Measurements from ENCODE around the gene SOBP. TPM values are rescaled to one million over a fixed set of nuclear protein-coding genes. Genes with fewer than 3 reads are reported as not detected.

Gene SOBP
- total and polyA plus RNA-seq, 2 donors (not counting 1 experiment from before 2014, with no cell fraction given), result 2.7 to 6.3 TPM

GRCh38 chr6:107543567-107543966 lies 53.6 kb downstream of the SOBP start:
- no peaks in the 10 kb centered on the region for H3K4me1 ChIP-seq (ENCODE audit: control insufficient read depth, extremely low read depth, insufficient read depth, low read length)
- H3K9me3 ChIP-seq (ENCODE audit: control insufficient read depth, insufficient read depth, low read depth, low read length), result no peaks in the 10 kb centered on the region
- H4K20me1 ChIP-seq (ENCODE audit: control insufficient read depth, extremely low read depth, insufficient read depth, low read length), result no peaks in the 10 kb centered on the region
- H2AFZ ChIP-seq (ENCODE audit: low read length), result no peak overlapping the region
- no peak overlapping the region for H3K4me3 ChIP-seq (replicated peaks in 1 of 4; ENCODE audit: control extremely low read depth in 1 of 4, insufficient read depth in 1 of 4, low read depth in 3 of 4, low read length in 4 of 4)
- H3K27me3 ChIP-seq (ENCODE audit: control insufficient read depth, insufficient read depth, low read length), result no peaks in the 10 kb centered on the region
- no peak overlapping the region for H3K27ac ChIP-seq (ENCODE audit: insufficient read depth, low read length)
- DNase-seq (ENCODE audit: low read depth in 2 of 2), result no peak
- TF ChIP-seq EZH2 (IDR thresholded peaks at IDR 0.05; ENCODE audit: low read length, missing control alignments), result no peak
- TF ChIP-seq, protein P1, sequence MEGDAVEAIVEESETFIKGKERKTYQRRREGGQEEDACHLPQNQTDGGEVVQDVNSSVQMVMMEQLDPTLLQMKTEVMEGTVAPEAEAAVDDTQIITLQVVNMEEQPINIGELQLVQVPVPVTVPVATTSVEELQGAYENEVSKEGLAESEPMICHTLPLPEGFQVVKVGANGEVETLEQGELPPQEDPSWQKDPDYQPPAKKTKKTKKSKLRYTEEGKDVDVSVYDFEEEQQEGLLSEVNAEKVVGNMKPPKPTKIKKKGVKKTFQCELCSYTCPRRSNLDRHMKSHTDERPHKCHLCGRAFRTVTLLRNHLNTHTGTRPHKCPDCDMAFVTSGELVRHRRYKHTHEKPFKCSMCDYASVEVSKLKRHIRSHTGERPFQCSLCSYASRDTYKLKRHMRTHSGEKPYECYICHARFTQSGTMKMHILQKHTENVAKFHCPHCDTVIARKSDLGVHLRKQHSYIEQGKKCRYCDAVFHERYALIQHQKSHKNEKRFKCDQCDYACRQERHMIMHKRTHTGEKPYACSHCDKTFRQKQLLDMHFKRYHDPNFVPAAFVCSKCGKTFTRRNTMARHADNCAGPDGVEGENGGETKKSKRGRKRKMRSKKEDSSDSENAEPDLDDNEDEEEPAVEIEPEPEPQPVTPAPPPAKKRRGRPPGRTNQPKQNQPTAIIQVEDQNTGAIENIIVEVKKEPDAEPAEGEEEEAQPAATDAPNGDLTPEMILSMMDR (conservative IDR thresholded peaks at IDR 0.05 in 1 of 2, IDR thresholded peaks at IDR 0.05 in 1 of 2; ENCODE audit: low read depth in 1 of 2, low read length in 2 of 2), result no peak
- H3K79me2 ChIP-seq (ENCODE audit: control insufficient read depth, insufficient read depth, low read length), result no peaks in the 10 kb centered on the region
- peaks cover 1% of the 10 kb centered on the region for H3K36me3 ChIP-seq (ENCODE audit: control insufficient read depth, insufficient read depth, low read length)
- no peak overlapping the region for H3K9ac ChIP-seq (ENCODE audit: insufficient read depth, low read length)
- H3K4me2 ChIP-seq (ENCODE audit: extremely low read depth, insufficient read depth, low read length), result no peak overlapping the region

- H4K20me1 ChIP-seq (ENCODE audit: control insufficient read depth, extremely low read depth, insufficient read depth, low read length), result no peaks in the 10 kb centered on the region
- no peaks in the 10 kb centered on the region for H3K79me2 ChIP-seq (ENCODE audit: control insufficient read depth, insufficient read depth, low read length)
- no peak for TF ChIP-seq EZH2 (IDR thresholded peaks at IDR 0.05; ENCODE audit: low read length, missing control alignments)
- TF ChIP-seq, protein P1 (conservative IDR thresholded peaks at IDR 0.05 in 1 of 2, IDR thresholded peaks at IDR 0.05 in 1 of 2; ENCODE audit: low read depth in 1 of 2, low read length in 2 of 2), result no peak
- no peak overlapping the region for H2AFZ ChIP-seq (ENCODE audit: low read length)
- H3K9me3 ChIP-seq (ENCODE audit: control insufficient read depth, insufficient read depth, low read depth, low read length), result no peaks in the 10 kb centered on the region
- H3K4me2 ChIP-seq (ENCODE audit: extremely low read depth, insufficient read depth, low read length), result no peak overlapping the region
- DNase-seq (ENCODE audit: low read depth in 2 of 2), result no peak
- H3K9ac ChIP-seq (ENCODE audit: insufficient read depth, low read length), result no peak overlapping the region
- H3K27ac ChIP-seq (ENCODE audit: insufficient read depth, low read length), result no peak overlapping the region
- peaks cover 1% of the 10 kb centered on the region for H3K36me3 ChIP-seq (ENCODE audit: control insufficient read depth, insufficient read depth, low read length)
- H3K4me1 ChIP-seq (ENCODE audit: control insufficient read depth, extremely low read depth, insufficient read depth, low read length), result no peaks in the 10 kb centered on the region
- no peak overlapping the region for H3K4me3 ChIP-seq (replicated peaks in 1 of 4; ENCODE audit: control extremely low read depth in 1 of 4, insufficient read depth in 1 of 4, low read depth in 3 of 4, low read length in 4 of 4)
- no peaks in the 10 kb centered on the region for H3K27me3 ChIP-seq (ENCODE audit: control insufficient read depth, insufficient read depth, low read length)
These were observed 55.8 kb downstream of the SOBP start for GRCh38 chr6:107545763-107546162.

- Histone ChIP-seq H3K9me3 (ENCODE audit: control insufficient read depth, insufficient read depth, low read depth, low read length) (no peaks in the 10 kb centered on the region), H3K4me2 (ENCODE audit: extremely low read depth, insufficient read depth, low read length) (no peak overlapping the region), H3K4me1 (ENCODE audit: control insufficient read depth, extremely low read depth, insufficient read depth, low read length) (no peaks in the 10 kb centered on the region), H2AFZ (ENCODE audit: low read length) (no peak overlapping the region), H3K27ac (ENCODE audit: insufficient read depth, low read length) (no peak overlapping the region), H3K27me3 (ENCODE audit: control insufficient read depth, insufficient read depth, low read length) (no peaks in the 10 kb centered on the region), H3K36me3 (ENCODE audit: control insufficient read depth, insufficient read depth, low read length) (peaks cover 1% of the 10 kb centered on the region), H4K20me1 (ENCODE audit: control insufficient read depth, extremely low read depth, insufficient read depth, low read length) (no peaks in the 10 kb centered on the region), H3K4me3 (replicated peaks in 1 of 4; ENCODE audit: control extremely low read depth in 1 of 4, insufficient read depth in 1 of 4, low read depth in 3 of 4, low read length in 4 of 4) (no peak overlapping the region), H3K9ac (ENCODE audit: insufficient read depth, low read length) (no peak overlapping the region), H3K79me2 (ENCODE audit: control insufficient read depth, insufficient read depth, low read length) (no peaks in the 10 kb centered on the region)
- DNase-seq (ENCODE audit: low read depth in 2 of 2), result no peak
- TF ChIP-seq EZH2 (IDR thresholded peaks at IDR 0.05; ENCODE audit: low read length, missing control alignments), result no peak
These were observed 57.0 kb downstream of the SOBP start for GRCh38 chr6:107546691-107547450.
